Lower leg skin (tissue), 4 donors: Measurements from ENCODE around the gene TMEM82. TPM values are rescaled to one million over a fixed set of nuclear protein-coding genes. Genes with fewer than 3 reads are reported as not detected.

ENCODE experiments used
- DNase-seq, 2 donors: peaks; one replicate each; pipeline ENCODE4 v3.0.0-alpha.2; 2019; ENCODE audit warnings: low spot score in 2 of 2
- H3K4me3 ChIP-seq: fragments of 200-600 bp; sonication (generic); 2 replicates; pipeline ENCODE4 v1.5.1; 2017; ENCODE audit warnings: mild to moderate bottlenecking, low read depth; ENCODE audit not compliant: poor library complexity, severe bottlenecking
- CTCF ChIP-seq, 3 donors: fragments of 450-650 bp; IDR thresholded peaks; one replicate each; pipeline ENCODE4 v1.5.1; 2016; ENCODE audit warnings: antibody characterized with exemption in 3 of 3, mild to moderate bottlenecking in 3 of 3, moderate library complexity in 2 of 3
- POLR2A ChIP-seq, 2 donors: fragments of 450-650 bp; IDR thresholded peaks; one replicate each; pipeline ENCODE4 v1.6.1; 2016 to 2017; ENCODE audit warnings: antibody characterized with exemption in 2 of 2, mild to moderate bottlenecking in 1 of 2, moderate library complexity in 1 of 2
- WGBS, 2 donors: methylation state at CpG; one replicate each; pipeline ENCODE4 v1.1.5; 2018; 5-methylcytosine and 5-hydroxymethylcytosine counted together
- intact Hi-C: fragments of 100-400 bp; cut with DNase I; formaldehyde crosslinking; loops from one replicate; pipeline ENCODE4 v1.15.0; 2023; ENCODE audit warnings: low total_unique reads
- total RNA-seq, 4 donors: library from RNA; depleted of rRNA; stranded (reverse); fragments of >200 nt; gene quantifications; one replicate each; pipeline ENCODE4 v1.1.0, GENCODE V29; 2016

Gene TMEM82
- total RNA-seq, 4 donors from 2014 or later, result not detected

DNA sequence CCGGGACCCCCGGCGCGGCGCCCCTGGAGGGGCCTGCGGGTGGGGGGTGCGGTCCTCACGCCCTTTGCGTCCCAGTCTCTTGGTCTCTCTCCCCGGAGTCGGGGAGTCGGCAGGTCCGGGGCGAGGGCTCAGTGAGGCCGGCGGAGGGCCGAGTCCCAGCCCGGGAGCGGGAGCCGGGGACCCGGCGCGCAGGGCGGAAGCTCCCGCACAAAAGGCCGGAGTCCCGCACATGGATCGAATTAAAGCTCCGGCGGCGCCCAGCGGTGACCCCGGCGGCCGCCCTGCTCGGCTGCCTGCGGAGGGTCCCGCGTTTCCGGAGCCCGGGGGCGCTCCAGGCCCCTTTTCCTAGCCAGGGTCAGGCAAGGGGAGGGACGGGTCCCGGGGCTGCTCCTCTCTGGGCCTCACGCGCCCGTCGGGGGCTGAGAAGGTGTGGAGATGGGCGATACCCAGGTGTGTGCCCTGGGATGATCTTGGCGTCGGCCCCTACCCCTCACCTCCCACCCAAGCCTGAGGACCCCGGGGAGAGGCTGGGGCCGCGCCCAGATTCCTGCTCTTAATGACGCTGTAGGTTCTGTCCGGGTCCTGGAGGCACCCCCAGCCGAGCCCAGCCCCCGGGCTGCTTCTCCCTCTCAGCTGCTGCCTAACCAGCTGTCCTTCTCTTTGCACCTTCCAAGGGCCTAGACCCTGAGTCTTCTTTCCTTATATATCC is 16.8 kb downstream of the TMEM82 start:
- intact Hi-C loops, result loop anchor here (5.0 kb wide), 1 partner anchor 232 kb away; the partner anchor contains the start of gene DNAJC16
- WGBS, 2 donors, result 6 to 10% methylated on average over 9 to 35 of the region's 58 CpGs
- no peak for TF ChIP-seq CTCF (IDR thresholded peaks at IDR 0.05)
- no peak for TF ChIP-seq POLR2A (IDR thresholded peaks at IDR 0.05)
- peak overlapping the region; percentile 41 for H3K4me3 ChIP-seq
- DNase-seq, result peak in 1 of 2 donors; percentile 86

GRCh38 chr1:15760520-15761211 is 18.4 kb downstream of the TMEM82 start:
- 57 to 63% methylated on average over 12 of the region's 12 CpGs for WGBS, 2 donors
- H3K4me3 ChIP-seq, result no peak overlapping the region
- no peak for TF ChIP-seq CTCF (IDR thresholded peaks at IDR 0.05)
- no peak for TF ChIP-seq POLR2A (IDR thresholded peaks at IDR 0.05)
- intact Hi-C loops, result no loop called here
- no peak for DNase-seq

DNA sequence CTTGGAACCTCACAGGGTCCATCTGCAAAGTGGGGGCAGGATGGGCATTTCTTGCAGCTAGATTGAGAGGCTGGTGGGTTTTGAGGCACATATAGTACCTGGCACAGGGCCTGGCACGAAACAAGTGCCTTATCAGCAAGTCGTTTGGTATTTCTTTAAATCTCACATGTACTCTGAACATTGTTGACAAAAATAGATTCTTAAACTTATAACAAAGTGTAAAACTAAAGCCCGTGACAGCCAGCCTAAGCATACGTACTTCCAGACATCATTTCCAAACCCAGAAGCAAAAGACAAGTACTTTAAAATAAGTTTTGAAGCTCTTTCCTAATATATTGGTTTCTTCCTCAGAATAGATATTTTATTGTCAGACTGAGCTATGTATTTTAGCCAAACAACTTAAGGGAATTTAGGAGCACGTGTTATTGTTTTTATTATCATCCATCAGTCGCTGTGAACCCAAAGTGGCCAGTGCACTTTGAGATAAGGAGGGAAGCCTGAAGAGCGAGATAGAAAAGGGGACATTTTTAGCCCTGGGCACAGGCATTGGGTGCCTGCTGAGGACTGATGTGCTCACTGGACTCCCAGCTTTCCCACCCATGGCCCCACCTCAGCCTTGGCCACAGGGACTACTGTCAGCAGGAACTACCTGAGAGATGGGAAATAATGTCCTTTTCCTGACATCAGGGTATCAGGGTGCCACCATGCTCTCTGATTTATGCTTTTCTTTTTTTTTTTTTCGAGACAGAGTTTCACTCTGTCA is 19.2 kb downstream of the TMEM82 start:
- intact Hi-C loops, result no loop called here
- no peak overlapping the region for H3K4me3 ChIP-seq
- no peak for DNase-seq
- TF ChIP-seq CTCF (IDR thresholded peaks at IDR 0.05) (no peak), POLR2A (IDR thresholded peaks at IDR 0.05) (no peak)
- WGBS, 2 donors, result 74 to 75% methylated on average over 8 of the region's 8 CpGs

DNA sequence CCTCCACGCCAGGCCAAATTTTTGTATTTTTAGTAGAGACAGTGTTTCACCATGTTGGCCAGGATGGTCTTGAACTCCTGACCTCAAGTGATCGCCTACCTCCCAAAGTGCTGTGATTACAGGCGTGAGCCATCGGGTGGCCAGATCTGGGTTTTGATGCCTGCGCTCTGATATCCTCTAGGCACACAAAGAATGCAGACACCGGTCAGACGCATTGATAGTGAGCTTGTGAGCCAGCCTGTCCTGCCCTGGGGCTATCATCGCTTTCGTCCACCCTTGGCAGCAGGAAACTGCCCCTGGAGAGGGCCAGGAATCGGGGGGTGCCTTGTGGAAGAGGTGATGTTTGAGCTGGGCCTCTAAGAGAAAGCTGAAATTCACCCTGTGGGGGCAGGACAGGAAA is 20.2 kb downstream of the TMEM82 start:
- TF ChIP-seq POLR2A (IDR thresholded peaks at IDR 0.05) (no peak), CTCF (IDR thresholded peaks at IDR 0.05) (no peak)
- 81 to 83% methylated on average over 10 of the region's 10 CpGs for WGBS, 2 donors
- no peak for DNase-seq
- intact Hi-C loops, result no loop called here
- no peak overlapping the region for H3K4me3 ChIP-seq

GRCh38 chr1:15764269-15764764 is 22.0 kb downstream of the TMEM82 start:
- no peak overlapping the region for H3K4me3 ChIP-seq
- intact Hi-C loops, result no loop called here
- DNase-seq, result no peak
- 43 to 46% methylated on average over 9 to 10 of the region's 10 CpGs for WGBS, 2 donors
- no peak for TF ChIP-seq CTCF (IDR thresholded peaks at IDR 0.05)
- TF ChIP-seq POLR2A (IDR thresholded peaks at IDR 0.05), result no peak
